SHP77 treated with DMSO at 0.1 percent for 48 hours (cell line): ENCODE results near the gene KIAA1217.

Source experiments
- DNase-seq: peaks from one replicate; lab custom pipeline; 2025; lab: John Stamatoyannopoulos, UW

Gene KIAA1217

DNA sequence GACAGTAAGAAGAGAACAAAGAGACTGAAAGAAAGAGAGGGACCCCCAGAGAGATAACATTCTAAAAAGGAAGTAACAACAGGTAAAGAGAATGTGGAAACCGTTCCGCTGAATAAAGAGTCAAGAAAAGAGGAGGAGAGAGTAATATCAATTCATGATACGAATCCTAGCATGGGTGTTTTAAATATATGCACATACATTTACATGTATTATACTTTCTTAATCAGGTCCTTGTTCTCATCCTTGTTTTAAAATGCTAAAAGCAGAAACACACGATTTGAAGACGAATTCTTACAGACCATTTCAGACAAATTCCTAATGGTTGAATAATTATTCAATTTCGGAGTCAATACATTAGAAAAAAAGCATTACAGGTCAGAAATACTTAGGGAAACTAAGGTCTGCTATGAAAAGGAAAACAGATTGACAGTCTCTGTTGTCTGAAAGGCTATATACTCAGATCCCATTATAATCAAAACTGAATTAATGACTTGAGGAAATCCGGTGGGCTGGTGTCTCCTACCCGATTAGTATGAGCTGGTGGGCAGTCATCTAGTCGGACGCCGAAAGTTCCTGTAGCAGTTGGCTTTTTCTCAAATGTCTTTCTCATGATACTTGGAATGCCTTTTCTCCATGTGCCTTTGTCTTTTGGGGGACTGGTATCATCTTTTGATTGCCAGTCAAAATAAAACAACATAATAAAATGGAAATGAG, 387.4 kb downstream of the KIAA1217 start:
- DNase-seq: no peak

DNA sequence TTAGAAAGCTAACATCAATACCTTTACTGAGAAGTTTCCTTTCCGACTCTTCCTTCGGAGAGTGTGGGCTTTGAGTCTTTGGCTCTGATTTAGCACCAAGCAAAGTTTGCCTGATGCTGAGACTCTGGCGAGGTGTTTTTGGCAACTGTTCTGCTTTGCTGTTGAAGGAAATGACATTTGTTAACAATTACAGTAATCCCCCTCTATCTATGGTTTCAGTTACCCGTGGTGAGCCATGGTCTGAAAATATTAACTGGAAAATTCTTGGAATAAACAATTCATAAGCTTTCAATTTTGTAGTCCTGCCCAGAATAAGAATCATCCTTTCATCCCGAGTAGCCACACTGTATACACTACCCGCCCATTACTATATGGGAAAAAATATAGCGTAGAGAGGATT, 388.5 kb downstream of the KIAA1217 start:
- no peak for DNase-seq
